T-helper 17 cell (primary cell): ENCODE data around the gene POU2F2. TPM values are rescaled to one million over a fixed set of nuclear protein-coding genes. Genes with fewer than 3 reads are reported as not detected.

Experiments used
- ATAC-seq: fragments of 150-1000 bp; cut with Tn5 transposase; 2 replicates; pipeline ENCODE4 v1.10.0; 2021; ENCODE audit warnings: mild to moderate bottlenecking, moderate library complexity
- DNase-seq, 3 donors: peaks; one replicate each; pipeline versions ENCODE4 v3.0.0 to v3.0.0-alpha.2; 2020 to 2021
- H3K9me3 ChIP-seq: one replicate; pipeline ENCODE4 v1.7.0; 2013; ENCODE audit warnings: low read length, mild to moderate bottlenecking; ENCODE audit not compliant: control insufficient read depth, poor library complexity, severe bottlenecking
- H3K27ac Mint-ChIP-seq: one replicate; pipeline ENCODE4 v1.8.0; 2022; ENCODE audit warnings: mild to moderate bottlenecking, moderate library complexity, mixed read lengths
- H3K27me3 Mint-ChIP-seq: one replicate; pipeline ENCODE4 v1.8.0; 2022; ENCODE audit warnings: mixed read lengths
- H3K36me3 Mint-ChIP-seq: one replicate; pipeline ENCODE4 v1.8.0; 2022; ENCODE audit warnings: low read depth, mixed read lengths
- H3K4me1 Mint-ChIP-seq: one replicate; pipeline ENCODE4 v1.8.0; 2022; ENCODE audit warnings: mild to moderate bottlenecking, mixed read lengths
- H3K4me3 Mint-ChIP-seq: one replicate; pipeline ENCODE4 v1.8.0; 2022; ENCODE audit warnings: mild to moderate bottlenecking, moderate library complexity, mixed read lengths
- total RNA-seq, 4 donors: library from RNA in 2 of 4; stranded (reverse) in 2 of 4; gene quantifications; one replicate each; pipeline ENCODE4 v1.2.3 and lab custom pipeline; 2022 to 2026

The POU2F2 gene
- total RNA-seq, 2 donors from 2014 or later: 24.5 to 42.7 TPM

GRCh38 chr19:42169486-42170413, 37.5 kb upstream of the POU2F2 start:
- DNase-seq: no peak
- H3K4me3 Mint-ChIP-seq: no peak overlapping the region
- H3K4me1 Mint-ChIP-seq: peaks cover 6% of the 10 kb centered on the region
- no peak overlapping the region for H3K27ac Mint-ChIP-seq
- peaks cover 4% of the 10 kb centered on the region for H3K36me3 Mint-ChIP-seq
- no peaks in the 10 kb centered on the region for H3K9me3 ChIP-seq
- no peak for ATAC-seq
- peaks cover 4% of the 10 kb centered on the region for H3K27me3 Mint-ChIP-seq

- H3K4me3 Mint-ChIP-seq: no peak overlapping the region
- peaks cover 4% of the 10 kb centered on the region for H3K36me3 Mint-ChIP-seq
- H3K4me1 Mint-ChIP-seq: peaks cover 6% of the 10 kb centered on the region
- DNase-seq (no peak), ATAC-seq (no peak)
- H3K27me3 Mint-ChIP-seq: no peaks in the 10 kb centered on the region
- no peaks in the 10 kb centered on the region for H3K9me3 ChIP-seq
- H3K27ac Mint-ChIP-seq: no peak overlapping the region
Measured at GRCh38 chr19:42168206-42168605, 36.0 kb upstream of the POU2F2 start.

DNA sequence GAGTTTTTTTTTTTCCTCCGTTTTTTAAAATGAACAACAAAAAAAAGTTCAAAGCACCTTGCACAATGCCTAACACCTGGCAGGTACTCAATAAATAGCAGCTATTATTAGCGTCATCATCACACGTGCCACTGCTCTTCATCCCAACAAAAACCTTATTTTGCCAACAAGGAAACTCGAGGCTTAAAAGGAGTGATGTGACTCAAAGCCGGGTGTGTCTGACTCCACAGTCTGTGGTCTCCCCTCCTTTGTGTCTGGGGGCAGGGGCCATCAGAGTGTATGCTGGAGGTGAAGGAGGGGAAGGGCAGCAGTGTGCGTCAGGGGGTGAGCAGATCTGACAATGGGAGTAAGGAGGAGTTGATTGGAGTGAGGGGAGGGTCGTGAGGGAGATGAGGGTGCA, 34.1 kb upstream of the POU2F2 start:
- peak overlapping the region; percentile 43 for H3K4me3 Mint-ChIP-seq
- H3K36me3 Mint-ChIP-seq: peaks cover 4% of the 10 kb centered on the region
- H3K4me1 Mint-ChIP-seq: peaks cover 7% of the 10 kb centered on the region
- H3K27ac Mint-ChIP-seq: no peak overlapping the region
- H3K27me3 Mint-ChIP-seq: peaks cover under 1% of the 10 kb centered on the region
- ATAC-seq (no peak), DNase-seq (no peak)
- H3K9me3 ChIP-seq: no peaks in the 10 kb centered on the region

DNA sequence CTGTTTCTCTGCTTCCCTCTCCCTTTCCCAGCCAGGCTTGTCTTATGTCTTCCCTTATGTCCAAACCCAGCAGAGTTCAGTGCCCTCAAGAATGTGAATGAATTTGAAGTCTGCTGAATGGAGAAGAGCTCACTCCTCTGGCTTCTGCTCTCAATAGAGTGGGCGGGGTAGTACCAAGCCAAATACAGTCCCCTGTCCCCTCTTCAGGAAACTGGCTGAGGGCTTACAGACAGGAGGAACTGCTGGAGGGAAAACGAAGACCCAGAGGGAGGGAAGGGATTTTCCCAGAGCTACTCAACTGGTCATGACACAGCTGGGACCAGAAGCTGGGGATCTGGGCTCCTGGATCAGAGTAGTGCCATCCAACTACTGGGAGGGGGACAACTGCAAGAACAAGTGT, 32.9 kb upstream of the POU2F2 start:
- Mint-ChIP-seq H3K27me3 (peaks cover 9% of the 10 kb centered on the region), H3K36me3 (no peaks in the 10 kb centered on the region), H3K4me1 (peaks cover 6% of the 10 kb centered on the region), H3K4me3 (no peak overlapping the region), H3K27ac (no peak overlapping the region)
- no peak for DNase-seq
- no peak for ATAC-seq
- H3K9me3 ChIP-seq: no peaks in the 10 kb centered on the region

GRCh38 chr19:42161616-42162263, 29.5 kb upstream of the POU2F2 start:
- DNase-seq (no peak), ATAC-seq (no peak)
- H3K27ac Mint-ChIP-seq: no peak overlapping the region
- H3K27me3 Mint-ChIP-seq: peaks cover 9% of the 10 kb centered on the region
- H3K4me1 Mint-ChIP-seq: peaks cover 7% of the 10 kb centered on the region
- no peaks in the 10 kb centered on the region for H3K36me3 Mint-ChIP-seq
- H3K4me3 Mint-ChIP-seq: no peak overlapping the region
- no peaks in the 10 kb centered on the region for H3K9me3 ChIP-seq

- H3K27me3 Mint-ChIP-seq: peaks cover 9% of the 10 kb centered on the region
- no peak overlapping the region for H3K27ac Mint-ChIP-seq
- H3K4me3 Mint-ChIP-seq: no peak overlapping the region
- peaks cover 15% of the 10 kb centered on the region for H3K4me1 Mint-ChIP-seq
- no peak for DNase-seq
- peaks cover 2% of the 10 kb centered on the region for H3K36me3 Mint-ChIP-seq
- no peak for ATAC-seq
- H3K9me3 ChIP-seq: no peaks in the 10 kb centered on the region
Measured at GRCh38 chr19:42159942-42160341, 27.7 kb upstream of the POU2F2 start.

DNA sequence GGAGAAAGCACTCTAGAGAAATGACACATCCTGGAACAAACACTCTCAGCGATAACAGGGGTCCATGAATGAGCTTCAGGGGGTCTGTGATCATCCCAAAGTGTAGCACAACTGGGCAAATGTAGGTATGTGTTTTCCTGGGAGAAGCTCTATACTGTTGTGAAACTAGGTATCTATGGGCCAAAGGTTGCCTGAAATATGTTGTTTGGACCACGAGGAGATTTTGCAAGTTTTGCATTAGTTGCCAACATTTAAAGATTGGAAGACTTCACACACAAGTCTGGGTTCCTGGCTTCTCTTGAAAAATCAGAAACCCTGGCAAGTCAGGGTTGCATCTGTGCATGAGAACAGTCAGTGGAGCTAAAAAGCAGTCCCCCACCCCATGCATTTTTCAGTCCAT, 26.7 kb upstream of the POU2F2 start:
- ATAC-seq (no peak), DNase-seq (no peak)
- no peaks in the 10 kb centered on the region for H3K9me3 ChIP-seq
- Mint-ChIP-seq H3K36me3 (peaks cover 6% of the 10 kb centered on the region), H3K4me3 (no peak overlapping the region), H3K27ac (no peak overlapping the region), H3K4me1 (peaks cover 24% of the 10 kb centered on the region), H3K27me3 (peaks cover 9% of the 10 kb centered on the region)

GRCh38 chr19:42156571-42156970, 24.3 kb upstream of the POU2F2 start:
- DNase-seq: no peak
- Mint-ChIP-seq H3K36me3 (peaks cover 6% of the 10 kb centered on the region), H3K27me3 (peaks cover 9% of the 10 kb centered on the region), H3K4me3 (no peak overlapping the region), H3K4me1 (peaks cover 28% of the 10 kb centered on the region), H3K27ac (no peak overlapping the region)
- no peaks in the 10 kb centered on the region for H3K9me3 ChIP-seq
- ATAC-seq: no peak

- H3K4me3 Mint-ChIP-seq: no peak overlapping the region
- H3K27ac Mint-ChIP-seq: no peak overlapping the region
- ATAC-seq: no peak
- H3K36me3 Mint-ChIP-seq: peaks cover 6% of the 10 kb centered on the region
- H3K9me3 ChIP-seq: no peaks in the 10 kb centered on the region
- no peak for DNase-seq
- peaks cover 25% of the 10 kb centered on the region for H3K4me1 Mint-ChIP-seq
- peaks cover 3% of the 10 kb centered on the region for H3K27me3 Mint-ChIP-seq
Measured at GRCh38 chr19:42155796-42156195, 23.6 kb upstream of the POU2F2 start.

DNA sequence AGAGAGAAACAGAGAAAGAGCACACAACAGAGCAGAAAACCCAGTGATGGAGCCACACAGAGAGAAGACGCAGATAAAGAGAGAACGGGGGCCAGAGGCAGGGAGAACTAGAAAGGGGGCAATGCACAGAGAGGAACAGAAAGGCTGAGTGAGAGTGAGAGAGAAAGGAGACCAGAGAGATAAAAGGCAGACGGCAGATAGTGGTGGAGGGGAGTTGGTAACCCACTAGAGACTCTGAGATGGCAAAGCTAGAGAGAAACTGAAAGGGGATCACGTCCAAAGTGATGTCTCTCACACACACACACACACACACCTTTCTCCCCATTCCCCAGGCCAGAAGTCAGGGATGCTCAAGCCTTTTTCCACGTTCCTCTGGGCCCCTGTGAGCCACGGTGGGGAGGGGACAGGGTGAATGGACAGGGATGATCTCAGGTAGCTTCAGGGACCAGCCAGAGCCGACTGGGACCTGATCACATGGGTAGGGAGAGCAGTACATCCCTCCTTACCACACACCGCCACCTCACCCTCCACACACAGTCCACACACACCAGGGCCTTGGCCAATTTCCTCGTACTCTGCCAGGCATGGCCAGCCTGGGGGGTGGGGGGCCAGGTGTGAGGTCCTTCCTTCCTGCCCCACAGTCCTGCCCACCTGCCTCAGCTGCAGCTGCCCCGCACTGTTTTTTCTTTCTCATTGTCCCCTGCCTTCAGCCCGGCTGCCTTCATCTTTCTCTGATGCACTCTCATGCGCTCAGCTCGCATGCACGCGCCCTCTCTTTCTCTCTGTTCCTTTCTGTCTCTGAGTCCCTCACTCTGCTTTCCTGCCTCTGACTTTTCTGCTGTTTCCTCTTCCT, 22.5 kb upstream of the POU2F2 start:
- H3K27me3 Mint-ChIP-seq: no peaks in the 10 kb centered on the region
- ATAC-seq: peak; percentile 27
- peaks cover 6% of the 10 kb centered on the region for H3K36me3 Mint-ChIP-seq
- peak overlapping the region; percentile 81 for H3K27ac Mint-ChIP-seq
- peaks cover 25% of the 10 kb centered on the region for H3K4me1 Mint-ChIP-seq
- H3K4me3 Mint-ChIP-seq: peak overlapping the region; percentile 78
- no peak for DNase-seq
- no peaks in the 10 kb centered on the region for H3K9me3 ChIP-seq

- H3K4me3 Mint-ChIP-seq: peak overlapping the region; percentile 78
- H3K4me1 Mint-ChIP-seq: peaks cover 30% of the 10 kb centered on the region
- peak overlapping the region; percentile 81 for H3K27ac Mint-ChIP-seq
- peaks cover 10% of the 10 kb centered on the region for H3K36me3 Mint-ChIP-seq
- DNase-seq (no peak), ATAC-seq (no peak)
- no peaks in the 10 kb centered on the region for H3K9me3 ChIP-seq
- H3K27me3 Mint-ChIP-seq: no peaks in the 10 kb centered on the region
Measured at GRCh38 chr19:42153672-42154433, 21.6 kb upstream of the POU2F2 start.

- DNase-seq: no peak
- peaks cover 10% of the 10 kb centered on the region for H3K36me3 Mint-ChIP-seq
- no peak for ATAC-seq
- no peaks in the 10 kb centered on the region for H3K27me3 Mint-ChIP-seq
- H3K4me1 Mint-ChIP-seq: peaks cover 35% of the 10 kb centered on the region
- no peak overlapping the region for H3K27ac Mint-ChIP-seq
- H3K9me3 ChIP-seq: no peaks in the 10 kb centered on the region
- no peak overlapping the region for H3K4me3 Mint-ChIP-seq
Measured at GRCh38 chr19:42152910-42153671, 20.8 kb upstream of the POU2F2 start.
